ENCODE data around the gene RCVRN.
"Not testable (repeated sequence)": the region's sequence is repeated elsewhere in the genome, so short reads cannot be mapped to it uniquely, and the experiment has no call there.

The RCVRN gene

GRCh38 chr17:9921216-9921615, 16.1 kb upstream of the RCVRN start:
- not testable (repeated sequence) for DNase-seq

GRCh38 chr17:9918804-9919352, 13.8 kb upstream of the RCVRN start:
- no peak for DNase-seq

GRCh38 chr17:9918352-9918751, 13.3 kb upstream of the RCVRN start:
- no peak for DNase-seq

GRCh38 chr17:9917801-9918200, 12.7 kb upstream of the RCVRN start:
- DNase-seq, result no peak

GRCh38 chr17:9917131-9917530, 12.1 kb upstream of the RCVRN start:
- DNase-seq, result no peak

GRCh38 chr17:9916108-9916507, 11.0 kb upstream of the RCVRN start:
- DNase-seq, result no peak

GRCh38 chr17:9913476-9913875, 8.4 kb upstream of the RCVRN start:
- no peak for DNase-seq

GRCh38 chr17:9912121-9913099, 7.3 kb upstream of the RCVRN start:
- DNase-seq, result no peak

GRCh38 chr17:9911089-9911488, 6.0 kb upstream of the RCVRN start:
- DNase-seq, result no peak

GRCh38 chr17:9908649-9909042, 3.6 kb upstream of the RCVRN start:
- DNase-seq, result no peak

- DNase-seq, result no peak
Measured at GRCh38 chr17:9907883-9908648, 3.0 kb upstream of the RCVRN start.

GRCh38 chr17:9907131-9907530, 2.1 kb upstream of the RCVRN start:
- DNase-seq, result no peak

GRCh38 chr17:9906616-9907015, 1.5 kb upstream of the RCVRN start:
- DNase-seq, result no peak

- DNase-seq, result no peak
Measured at GRCh38 chr17:9905902-9906301, 831 bp upstream of the RCVRN start.

GRCh38 chr17:9904277-9905077, 594 bp downstream of the RCVRN start:
- DNase-seq, result no peak

GRCh38 chr17:9902120-9902519, 3.0 kb downstream of the RCVRN start:
- no peak for DNase-seq

GRCh38 chr17:9900784-9901183, 4.3 kb downstream of the RCVRN start:
- no peak for DNase-seq

GRCh38 chr17:9900044-9900594, 5.0 kb downstream of the RCVRN start:
- no peak for DNase-seq

GRCh38 chr17:9899280-9900043, 5.6 kb downstream of the RCVRN start:
- no peak for DNase-seq

- DNase-seq, result no peak
Measured at GRCh38 chr17:9898812-9899211, 6.3 kb downstream of the RCVRN start.

GRCh38 chr17:9897372-9897968, 7.6 kb downstream of the RCVRN start:
- DNase-seq, result no peak
